ENCODE data around the gene GOLGA6B.

GOLGA6B gene

GRCh38 chr15:72685925-72686794, 31.7 kb downstream of the GOLGA6B start, which contains the start of the genes BBS4 and HIGD2B:
BBS4 (plus strand) TSS chr15:72686207; CDS start chr15:72686228, 21 bp downstream.
HIGD2B (minus strand) TSS chr15:72686182; CDS start chr15:72676374, 9,808 bp downstream.
- peak within 1 kb of the TSS; percentile 90 for H3K4me3 ChIP-seq (ENCODE audit: low read length, poor library complexity, severe bottlenecking)
- no peaks in the 10 kb centered on the region for H3K36me3 ChIP-seq (ENCODE audit: insufficient read depth, low read length)
- H3K9me2 ChIP-seq (replicated peaks; ENCODE audit: low read depth, low read length), result no peaks in the 10 kb centered on the region
- TF ChIP-seq, protein P1, sequence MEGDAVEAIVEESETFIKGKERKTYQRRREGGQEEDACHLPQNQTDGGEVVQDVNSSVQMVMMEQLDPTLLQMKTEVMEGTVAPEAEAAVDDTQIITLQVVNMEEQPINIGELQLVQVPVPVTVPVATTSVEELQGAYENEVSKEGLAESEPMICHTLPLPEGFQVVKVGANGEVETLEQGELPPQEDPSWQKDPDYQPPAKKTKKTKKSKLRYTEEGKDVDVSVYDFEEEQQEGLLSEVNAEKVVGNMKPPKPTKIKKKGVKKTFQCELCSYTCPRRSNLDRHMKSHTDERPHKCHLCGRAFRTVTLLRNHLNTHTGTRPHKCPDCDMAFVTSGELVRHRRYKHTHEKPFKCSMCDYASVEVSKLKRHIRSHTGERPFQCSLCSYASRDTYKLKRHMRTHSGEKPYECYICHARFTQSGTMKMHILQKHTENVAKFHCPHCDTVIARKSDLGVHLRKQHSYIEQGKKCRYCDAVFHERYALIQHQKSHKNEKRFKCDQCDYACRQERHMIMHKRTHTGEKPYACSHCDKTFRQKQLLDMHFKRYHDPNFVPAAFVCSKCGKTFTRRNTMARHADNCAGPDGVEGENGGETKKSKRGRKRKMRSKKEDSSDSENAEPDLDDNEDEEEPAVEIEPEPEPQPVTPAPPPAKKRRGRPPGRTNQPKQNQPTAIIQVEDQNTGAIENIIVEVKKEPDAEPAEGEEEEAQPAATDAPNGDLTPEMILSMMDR (conservative IDR thresholded peaks at IDR 0.05; ENCODE audit: low read length), result no peak
- no peak for TF ChIP-seq EZH2phosphoT487 (IDR thresholded peaks at IDR 0.05; ENCODE audit: borderline replicate concordance)
- H3K9me3 ChIP-seq (ENCODE audit: insufficient read depth, low read depth, low read length), result no peaks in the 10 kb centered on the region
- peaks cover 14% of the 10 kb centered on the region for H3K4me1 ChIP-seq (ENCODE audit: insufficient read depth, low read length, poor library complexity, severe bottlenecking)
- H3K9ac ChIP-seq (ENCODE audit: low read depth, low read length, poor library complexity, severe bottlenecking), result peak within 1 kb of the TSS; percentile 77
- no peaks in the 10 kb centered on the region for H3K27me3 ChIP-seq (ENCODE audit: insufficient read depth, low read length, poor library complexity, severe bottlenecking)
- no peaks in the 10 kb centered on the region; the same call in 1 of the 2 replicates for H3F3A ChIP-seq (ENCODE audit: low read depth)
- H2AFZ ChIP-seq (ENCODE audit: low read length), result peak within 1 kb of the TSS; percentile 98
- no peaks in the 10 kb centered on the region for H4K20me1 ChIP-seq (ENCODE audit: insufficient read depth, low read length, poor library complexity, severe bottlenecking)
- peak within 1 kb of the TSS; percentile 77 for H3K4me2 ChIP-seq (ENCODE audit: low read depth, low read length, poor library complexity, severe bottlenecking)
- H3K79me2 ChIP-seq (ENCODE audit: insufficient read depth, low read length), result no peaks in the 10 kb centered on the region

DNA sequence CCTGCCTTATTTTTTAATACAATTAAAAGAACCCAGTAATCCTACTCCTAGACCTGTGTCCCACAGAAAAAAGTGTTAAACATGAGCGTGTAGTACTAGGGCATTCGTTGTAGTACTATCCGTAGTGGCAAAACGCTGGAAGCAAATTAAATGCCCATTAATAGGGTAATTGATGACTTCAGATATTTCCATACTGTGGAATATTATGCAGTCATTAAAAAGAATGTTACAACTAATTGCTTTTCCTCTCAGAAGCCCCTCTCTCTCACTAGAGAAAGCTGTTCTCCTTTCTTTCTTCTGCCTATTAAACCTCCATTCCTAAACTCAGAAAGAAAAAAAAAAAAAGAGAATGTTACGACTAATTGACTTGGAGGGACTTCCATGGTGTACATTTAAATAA, 34.2 kb downstream of the GOLGA6B start:
- Histone ChIP-seq H3K9me3 (ENCODE audit: insufficient read depth, low read depth, low read length) (no peaks in the 10 kb centered on the region), H3K9me2 (replicated peaks; ENCODE audit: low read depth, low read length) (no peaks in the 10 kb centered on the region), H3K4me2 (ENCODE audit: low read depth, low read length, poor library complexity, severe bottlenecking) (no peak overlapping the region), H3K79me2 (ENCODE audit: insufficient read depth, low read length) (no peaks in the 10 kb centered on the region), H3K9ac (ENCODE audit: low read depth, low read length, poor library complexity, severe bottlenecking) (no peak overlapping the region), H4K20me1 (ENCODE audit: insufficient read depth, low read length, poor library complexity, severe bottlenecking) (no peaks in the 10 kb centered on the region), H3F3A (ENCODE audit: low read depth) (no peaks in the 10 kb centered on the region; the same call in 1 of the 2 replicates), H3K27me3 (ENCODE audit: insufficient read depth, low read length, poor library complexity, severe bottlenecking) (no peaks in the 10 kb centered on the region), H2AFZ (ENCODE audit: low read length) (no peak overlapping the region), H3K36me3 (ENCODE audit: insufficient read depth, low read length) (no peaks in the 10 kb centered on the region), H3K4me1 (ENCODE audit: insufficient read depth, low read length, poor library complexity, severe bottlenecking) (peaks cover 14% of the 10 kb centered on the region), H3K4me3 (ENCODE audit: low read length, poor library complexity, severe bottlenecking) (no peak overlapping the region)
- no peak for TF ChIP-seq EZH2phosphoT487 (IDR thresholded peaks at IDR 0.05; ENCODE audit: borderline replicate concordance)
- TF ChIP-seq, protein P1 (conservative IDR thresholded peaks at IDR 0.05; ENCODE audit: low read length), result no peak

DNA sequence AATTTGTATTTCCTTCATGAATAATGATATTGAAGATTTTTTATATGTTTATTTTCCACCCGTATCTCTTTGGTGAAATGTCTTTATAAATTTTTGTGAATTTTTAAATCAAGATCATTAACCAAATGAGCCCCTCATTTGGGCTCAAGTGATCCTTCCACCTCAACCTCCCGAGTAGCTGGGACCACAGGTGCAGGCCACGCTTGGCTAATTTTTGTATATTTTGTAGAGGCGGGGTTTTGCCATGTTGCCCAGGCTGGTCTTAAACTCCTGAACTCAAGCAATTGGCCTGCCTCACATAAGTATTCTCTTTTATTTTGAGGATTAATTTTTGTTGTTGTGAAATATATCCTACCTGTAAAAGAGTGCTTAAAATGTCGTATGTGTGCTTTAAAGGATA, 36.4 kb downstream of the GOLGA6B start:
- Histone ChIP-seq H3K4me2 (ENCODE audit: low read depth, low read length, poor library complexity, severe bottlenecking) (no peak overlapping the region), H2AFZ (ENCODE audit: low read length) (no peak overlapping the region)

More for the DNA sequence above, 36.4 kb downstream of the GOLGA6B start:
- no peaks in the 10 kb centered on the region for H3K9me3 ChIP-seq (ENCODE audit: insufficient read depth, low read depth, low read length)
- TF ChIP-seq EZH2phosphoT487 (IDR thresholded peaks at IDR 0.05; ENCODE audit: borderline replicate concordance), result no peak
- TF ChIP-seq, protein P1 (conservative IDR thresholded peaks at IDR 0.05; ENCODE audit: low read length), result no peak
- no peaks in the 10 kb centered on the region for H3K79me2 ChIP-seq (ENCODE audit: insufficient read depth, low read length)
- no peaks in the 10 kb centered on the region for H3K9me2 ChIP-seq (replicated peaks; ENCODE audit: low read depth, low read length)
- peaks cover 6% of the 10 kb centered on the region for H3K4me1 ChIP-seq (ENCODE audit: insufficient read depth, low read length, poor library complexity, severe bottlenecking)
- H3K27me3 ChIP-seq (ENCODE audit: insufficient read depth, low read length, poor library complexity, severe bottlenecking), result no peaks in the 10 kb centered on the region
- H3K9ac ChIP-seq (ENCODE audit: low read depth, low read length, poor library complexity, severe bottlenecking), result no peak overlapping the region
- no peaks in the 10 kb centered on the region for H3K36me3 ChIP-seq (ENCODE audit: insufficient read depth, low read length)
- H3F3A ChIP-seq (ENCODE audit: low read depth), result no peaks in the 10 kb centered on the region; the same call in 1 of the 2 replicates
- H3K4me3 ChIP-seq (ENCODE audit: low read length, poor library complexity, severe bottlenecking), result no peak overlapping the region
- H4K20me1 ChIP-seq (ENCODE audit: insufficient read depth, low read length, poor library complexity, severe bottlenecking), result no peaks in the 10 kb centered on the region
